Panc1 (cell line): Measurements from ENCODE around the gene SLC38A9. TPM values are rescaled to one million over a fixed set of nuclear protein-coding genes. Genes with fewer than 3 reads are reported as not detected.

Source experiments
- ATAC-seq: fragments of 200-7000 bp; cut with Tn5 transposase; 2 replicates; pipeline ENCODE4 v1.9.1; 2020; ENCODE audit warnings: mild to moderate bottlenecking, moderate library complexity
- BruUV-seq: library from RNA; stranded (reverse); fragments of 400-500 nt; replicated peaks from 2 replicates; lab custom pipeline; 2021; lab: Mats Ljungman, UMichigan
- CTCF ChIA-PET: fragments of 300-600 bp; sonication (Branson Sonifier 250); formaldehyde crosslinking; loops from one replicate; lab custom pipeline; 2022; ENCODE audit warnings: antibody characterized with exemption; lab: Charles Lee
- POLR2A ChIA-PET: fragments of 300-600 bp; sonication (Branson Sonifier 250); formaldehyde crosslinking; loops from one replicate; lab custom pipeline; 2022; ENCODE audit warnings: antibody characterized with exemption; lab: Charles Lee
- DNase-seq: peaks from one replicate; pipeline ENCODE4 v3.0.0-alpha.2; 2010; ENCODE audit warnings: low read depth, low spot score
- H3K27ac ChIP-seq: 2 replicates; pipeline ENCODE4 v1.5.1; 2011; ENCODE audit warnings: mild to moderate bottlenecking, low read length, inconsistent platforms
- H3K27me3 ChIP-seq: fragments of 200-500 bp; sonication (Bioruptor generic); 2 replicates; pipeline ENCODE4 v1.6.0; 2014; ENCODE audit warnings: low read length, inconsistent platforms; ENCODE audit not compliant: control insufficient read depth, insufficient read depth
- H3K36me3 ChIP-seq: fragments of 200-500 bp; sonication (Bioruptor generic); 2 replicates; pipeline ENCODE4 v1.5.1; 2014; ENCODE audit warnings: inconsistent platforms, mild to moderate bottlenecking, low read length, moderate library complexity; ENCODE audit not compliant: control insufficient read depth, insufficient read depth
- H3K4me1 ChIP-seq: 2 replicates; pipeline ENCODE4 v1.5.1; 2011; ENCODE audit warnings: inconsistent platforms, mild to moderate bottlenecking, low read length, moderate library complexity; ENCODE audit not compliant: control insufficient read depth, insufficient read depth
- H3K4me3 ChIP-seq, 2 experiments: 2 replicates each; pipeline ENCODE4 v1.5.1; 2011 to 2012; ENCODE audit warnings: low read depth in 2 of 2, low read length in 2 of 2, mild to moderate bottlenecking in 2 of 2, inconsistent platforms in 1 of 2, moderate library complexity in 1 of 2
- H3K9me3 ChIP-seq: fragments of 200-500 bp; sonication (Bioruptor generic); 2 replicates; pipeline ENCODE4 v1.5.1; 2014; ENCODE audit warnings: low read depth, mild to moderate bottlenecking, inconsistent platforms, low read length, moderate library complexity; ENCODE audit not compliant: control insufficient read depth, insufficient read depth
- POLR2AphosphoS5 ChIP-seq: IDR thresholded peaks from 2 replicates; pipeline ENCODE4 v1.6.1; 2012; ENCODE audit warnings: mild to moderate bottlenecking, low read depth, low read length, moderate library complexity
- SIN3A ChIP-seq: IDR thresholded peaks from 2 replicates; pipeline ENCODE4 v1.6.1; 2012; ENCODE audit warnings: low read depth, mild to moderate bottlenecking, low read length, moderate library complexity, borderline replicate concordance; ENCODE audit not compliant: insufficient read depth
- TCF7L2 ChIP-seq: IDR thresholded peaks from 2 replicates; pipeline ENCODE4 v1.6.1; 2011; ENCODE audit warnings: mild to moderate bottlenecking, low read depth, low read length, inconsistent platforms
- in situ Hi-C: cut with HindIII; loops from 2 replicates; pipeline ENCODE4 v1.10.0; 2016; ENCODE audit warnings: low sequenced_read_pairs, low pct_unique_long_range_greater_than_20kb
- intact Hi-C: fragments of 100-400 bp; cut with micrococcal nuclease; formaldehyde crosslinking; loops from one replicate; pipeline ENCODE4 v1.10.0; 2022; ENCODE audit not compliant: unreplicated experiment
- total RNA-seq: library from RNA; stranded (reverse); gene quantifications from one replicate; pipeline ENCODE4 v1.2.1, GENCODE V29; 2021; ENCODE audit not compliant: unreplicated experiment
- TF ChIP-seq, protein P1 (sequence below): fragments of 450-650 bp; IDR thresholded peaks from 2 replicates; pipeline ENCODE4 v1.5.1; 2017; ENCODE audit warnings: mild to moderate bottlenecking
- TF ChIP-seq, protein P2 (sequence below), 2 experiments: IDR thresholded peaks; 2 replicates each; pipeline ENCODE4 v1.6.1; 2011 to 2012; ENCODE audit warnings: low read depth in 2 of 2, control low read depth in 1 of 2, low read length in 1 of 2, mild to moderate bottlenecking in 1 of 2, moderate library complexity in 1 of 2; ENCODE audit not compliant: insufficient read depth in 1 of 2

The SLC38A9 gene
- total RNA-seq, 1 experiment from 2014 or later, result 12.8 TPM

GRCh38 chr5:55734658-55735057 lies 22.5 kb upstream of the SLC38A9 start:
- no TSS peak for BruUV-seq
- H3K27me3 ChIP-seq, result no peaks in the 10 kb centered on the region
- CTCF ChIA-PET, result no interaction called here
- no peak overlapping the region for H3K27ac ChIP-seq
- POLR2A ChIA-PET, result no interaction called here
- TF ChIP-seq POLR2AphosphoS5 (no peak), SIN3A (no peak), TCF7L2 (no peak)
- TF ChIP-seq, protein P1, sequence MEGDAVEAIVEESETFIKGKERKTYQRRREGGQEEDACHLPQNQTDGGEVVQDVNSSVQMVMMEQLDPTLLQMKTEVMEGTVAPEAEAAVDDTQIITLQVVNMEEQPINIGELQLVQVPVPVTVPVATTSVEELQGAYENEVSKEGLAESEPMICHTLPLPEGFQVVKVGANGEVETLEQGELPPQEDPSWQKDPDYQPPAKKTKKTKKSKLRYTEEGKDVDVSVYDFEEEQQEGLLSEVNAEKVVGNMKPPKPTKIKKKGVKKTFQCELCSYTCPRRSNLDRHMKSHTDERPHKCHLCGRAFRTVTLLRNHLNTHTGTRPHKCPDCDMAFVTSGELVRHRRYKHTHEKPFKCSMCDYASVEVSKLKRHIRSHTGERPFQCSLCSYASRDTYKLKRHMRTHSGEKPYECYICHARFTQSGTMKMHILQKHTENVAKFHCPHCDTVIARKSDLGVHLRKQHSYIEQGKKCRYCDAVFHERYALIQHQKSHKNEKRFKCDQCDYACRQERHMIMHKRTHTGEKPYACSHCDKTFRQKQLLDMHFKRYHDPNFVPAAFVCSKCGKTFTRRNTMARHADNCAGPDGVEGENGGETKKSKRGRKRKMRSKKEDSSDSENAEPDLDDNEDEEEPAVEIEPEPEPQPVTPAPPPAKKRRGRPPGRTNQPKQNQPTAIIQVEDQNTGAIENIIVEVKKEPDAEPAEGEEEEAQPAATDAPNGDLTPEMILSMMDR, result no peak
- TF ChIP-seq, protein P2, sequence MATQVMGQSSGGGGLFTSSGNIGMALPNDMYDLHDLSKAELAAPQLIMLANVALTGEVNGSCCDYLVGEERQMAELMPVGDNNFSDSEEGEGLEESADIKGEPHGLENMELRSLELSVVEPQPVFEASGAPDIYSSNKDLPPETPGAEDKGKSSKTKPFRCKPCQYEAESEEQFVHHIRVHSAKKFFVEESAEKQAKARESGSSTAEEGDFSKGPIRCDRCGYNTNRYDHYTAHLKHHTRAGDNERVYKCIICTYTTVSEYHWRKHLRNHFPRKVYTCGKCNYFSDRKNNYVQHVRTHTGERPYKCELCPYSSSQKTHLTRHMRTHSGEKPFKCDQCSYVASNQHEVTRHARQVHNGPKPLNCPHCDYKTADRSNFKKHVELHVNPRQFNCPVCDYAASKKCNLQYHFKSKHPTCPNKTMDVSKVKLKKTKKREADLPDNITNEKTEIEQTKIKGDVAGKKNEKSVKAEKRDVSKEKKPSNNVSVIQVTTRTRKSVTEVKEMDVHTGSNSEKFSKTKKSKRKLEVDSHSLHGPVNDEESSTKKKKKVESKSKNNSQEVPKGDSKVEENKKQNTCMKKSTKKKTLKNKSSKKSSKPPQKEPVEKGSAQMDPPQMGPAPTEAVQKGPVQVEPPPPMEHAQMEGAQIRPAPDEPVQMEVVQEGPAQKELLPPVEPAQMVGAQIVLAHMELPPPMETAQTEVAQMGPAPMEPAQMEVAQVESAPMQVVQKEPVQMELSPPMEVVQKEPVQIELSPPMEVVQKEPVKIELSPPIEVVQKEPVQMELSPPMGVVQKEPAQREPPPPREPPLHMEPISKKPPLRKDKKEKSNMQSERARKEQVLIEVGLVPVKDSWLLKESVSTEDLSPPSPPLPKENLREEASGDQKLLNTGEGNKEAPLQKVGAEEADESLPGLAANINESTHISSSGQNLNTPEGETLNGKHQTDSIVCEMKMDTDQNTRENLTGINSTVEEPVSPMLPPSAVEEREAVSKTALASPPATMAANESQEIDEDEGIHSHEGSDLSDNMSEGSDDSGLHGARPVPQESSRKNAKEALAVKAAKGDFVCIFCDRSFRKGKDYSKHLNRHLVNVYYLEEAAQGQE (IDR thresholded peaks at IDR 0.05; ENCODE audit: insufficient read depth in 1 of 2, low read depth in 2 of 2, low read length in 1 of 2), result no peak
- DNase-seq (no peak), ATAC-seq (no peak)
- no peaks in the 10 kb centered on the region for H3K4me1 ChIP-seq
- no peak overlapping the region for H3K4me3 ChIP-seq
- no peaks in the 10 kb centered on the region for H3K9me3 ChIP-seq
- intact Hi-C loops (no loop called here), in situ Hi-C loops (no loop called here)
- no peaks in the 10 kb centered on the region for H3K36me3 ChIP-seq

DNA sequence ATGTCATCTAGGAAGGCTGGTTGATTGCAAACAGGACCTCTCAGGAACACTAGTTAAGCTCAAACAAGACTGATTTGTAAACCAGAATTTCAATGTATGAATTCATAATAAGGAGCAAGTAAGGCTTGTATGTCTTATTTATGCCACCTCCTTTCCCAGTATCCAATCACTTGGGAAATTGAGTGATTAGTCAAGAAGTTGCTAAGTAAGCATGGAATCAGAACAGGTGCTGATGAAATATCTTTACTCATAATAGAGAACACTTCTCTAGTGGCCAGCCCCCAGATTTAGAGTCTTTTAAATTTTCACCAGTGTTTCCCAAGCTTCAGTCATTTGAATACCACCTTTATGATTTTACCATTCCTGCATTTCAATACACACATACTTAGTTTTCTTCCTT lies 20.5 kb upstream of the SLC38A9 start:
- H3K9me3 ChIP-seq, result no peaks in the 10 kb centered on the region
- CTCF ChIA-PET, result no interaction called here

More for the DNA sequence above, 20.5 kb upstream of the SLC38A9 start:
- H3K36me3 ChIP-seq, result no peaks in the 10 kb centered on the region
- in situ Hi-C loops (no loop called here), intact Hi-C loops (no loop called here)
- no peak for DNase-seq
- H3K4me1 ChIP-seq, result no peaks in the 10 kb centered on the region
- BruUV-seq, result no TSS peak
- TF ChIP-seq POLR2AphosphoS5 (no peak), SIN3A (no peak), TCF7L2 (no peak)
- TF ChIP-seq, protein P2 (IDR thresholded peaks at IDR 0.05; ENCODE audit: insufficient read depth in 1 of 2, low read depth in 2 of 2, low read length in 1 of 2), result no peak
- TF ChIP-seq, protein P1, result no peak
- H3K27ac ChIP-seq, result no peak overlapping the region
- no peak for ATAC-seq
- H3K4me3 ChIP-seq, result no peak overlapping the region
- no peaks in the 10 kb centered on the region for H3K27me3 ChIP-seq
- POLR2A ChIA-PET, result no interaction called here
